H9 (cell line): Measurements from ENCODE around the gene ANKRD55. TPM values are rescaled to one million over a fixed set of nuclear protein-coding genes. Genes with fewer than 3 reads are reported as not detected.

ENCODE experiments used
- DNase-seq: peaks from one replicate; pipeline ENCODE4 v3.0.0-alpha.2; 2017
- H2AFZ ChIP-seq: one replicate; pipeline ENCODE4 v1.6.1; 2013; ENCODE audit warnings: mild to moderate bottlenecking, low read length, control low read depth, moderate library complexity
- H2AK5ac ChIP-seq: 2 replicates; pipeline ENCODE4 v1.6.1; 2013; ENCODE audit warnings: low read length, control low read depth, mixed read lengths; ENCODE audit not compliant: insufficient read length
- H2BK120ac ChIP-seq: one replicate; pipeline ENCODE4 v1.6.1; 2013; ENCODE audit warnings: low read depth, mild to moderate bottlenecking, low read length, control low read depth, inconsistent platforms; ENCODE audit not compliant: poor library complexity, severe bottlenecking
- H2BK12ac ChIP-seq: 2 replicates; pipeline ENCODE4 v1.6.1; 2013; ENCODE audit warnings: low read length, control low read depth, mixed read lengths, low read depth; ENCODE audit not compliant: insufficient read length
- H2BK15ac ChIP-seq: 2 replicates; pipeline ENCODE4 v1.6.1; 2013; ENCODE audit warnings: low read depth, low read length, control low read depth
- H2BK20ac ChIP-seq: one replicate; pipeline ENCODE4 v1.6.1; 2013; ENCODE audit warnings: low read depth, mild to moderate bottlenecking, low read length, control low read depth, inconsistent platforms; ENCODE audit not compliant: poor library complexity, severe bottlenecking
- H2BK5ac ChIP-seq: 2 replicates; pipeline ENCODE4 v1.6.1; 2013; ENCODE audit warnings: low read length, control low read depth, mixed read lengths; ENCODE audit not compliant: insufficient read length
- H3K14ac ChIP-seq: 2 replicates; pipeline ENCODE4 v1.6.1; 2013; ENCODE audit warnings: low read length, control low read depth; ENCODE audit not compliant: insufficient read depth
- H3K18ac ChIP-seq: 2 replicates; pipeline ENCODE4 v1.6.1; 2013; ENCODE audit warnings: low read depth, mild to moderate bottlenecking, mixed read lengths, low read length, control low read depth; ENCODE audit not compliant: insufficient read length
- H3K23ac ChIP-seq: 2 replicates; pipeline ENCODE4 v1.6.1; 2013; ENCODE audit warnings: low read length, control low read depth, mixed read lengths, low read depth; ENCODE audit not compliant: insufficient read length
- H3K23me2 ChIP-seq: 2 replicates; pipeline ENCODE4 v1.6.1; 2013; ENCODE audit warnings: low read depth, mild to moderate bottlenecking, mixed read lengths, low read length, control low read depth; ENCODE audit not compliant: insufficient read length, poor library complexity, severe bottlenecking
- H3K27ac ChIP-seq: 2 replicates; pipeline ENCODE4 v1.5.1; 2013; ENCODE audit warnings: low read length, control low read depth, mixed read lengths, low read depth; ENCODE audit not compliant: insufficient read length
- H3K27me3 ChIP-seq: 2 replicates; pipeline ENCODE4 v1.6.1; 2013; ENCODE audit warnings: low read length, control low read depth, inconsistent platforms; ENCODE audit not compliant: insufficient read depth
- H3K4ac ChIP-seq: 2 replicates; pipeline ENCODE4 v1.6.1; 2013; ENCODE audit warnings: low read depth, mild to moderate bottlenecking, control low read depth, inconsistent platforms, low read length, moderate library complexity
- H3K4me1 ChIP-seq: 2 replicates; pipeline ENCODE4 v1.6.1; 2013; ENCODE audit warnings: low read length, control low read depth, inconsistent platforms; ENCODE audit not compliant: insufficient read depth
- H3K4me2 ChIP-seq: 2 replicates; pipeline ENCODE4 v1.6.1; 2013; ENCODE audit warnings: low read length, control low read depth, mixed read lengths; ENCODE audit not compliant: insufficient read length, insufficient read depth
- H3K56ac ChIP-seq: 2 replicates; pipeline ENCODE4 v1.6.1; 2013; ENCODE audit warnings: low read depth, mild to moderate bottlenecking, mixed read lengths, low read length, control low read depth; ENCODE audit not compliant: insufficient read length
- H3K79me1 ChIP-seq: 2 replicates; pipeline ENCODE4 v1.6.1; 2013; ENCODE audit warnings: low read depth, mild to moderate bottlenecking, moderate library complexity, low read length, control low read depth, inconsistent platforms; ENCODE audit not compliant: insufficient read depth, poor library complexity, severe bottlenecking
- H3K79me2 ChIP-seq: 2 replicates; pipeline ENCODE4 v1.6.1; 2013; ENCODE audit warnings: low read length, control low read depth, inconsistent platforms; ENCODE audit not compliant: insufficient read depth
- H3K9ac ChIP-seq: 2 replicates; pipeline ENCODE4 v1.6.1; 2013; ENCODE audit warnings: low read length, control low read depth, mixed read lengths; ENCODE audit not compliant: insufficient read length; ENCODE audit errors: extremely low read depth
- H3K9me3 ChIP-seq: one replicate; pipeline ENCODE4 v1.6.1; 2013; ENCODE audit warnings: low read depth, low read length, inconsistent platforms; ENCODE audit not compliant: control insufficient read depth
- H3T11ph ChIP-seq: one replicate; pipeline ENCODE4 v1.6.1; 2013; ENCODE audit warnings: mild to moderate bottlenecking, low read length, control low read depth, inconsistent platforms
- H4K20me1 ChIP-seq: one replicate; pipeline ENCODE4 v1.6.1; 2013; ENCODE audit not compliant: control insufficient read depth, insufficient read length, insufficient read depth
- H4K5ac ChIP-seq: 2 replicates; pipeline ENCODE4 v1.6.1; 2013; ENCODE audit warnings: low read depth, mild to moderate bottlenecking, mixed read lengths, low read length, control low read depth; ENCODE audit not compliant: insufficient read length
- H4K8ac ChIP-seq: replicated peaks from 2 replicates; pipeline ENCODE4 v1.6.1; 2013; ENCODE audit warnings: low read length, control low read depth, mixed read lengths, low read depth; ENCODE audit not compliant: insufficient read length
- H4K91ac ChIP-seq: 2 replicates; pipeline ENCODE4 v1.6.1; 2013; ENCODE audit warnings: low read depth, mild to moderate bottlenecking, moderate library complexity, mixed read lengths, low read length, control low read depth; ENCODE audit not compliant: insufficient read length
- H3K27ac Mint-ChIP-seq, 3 experiments: 2 replicates in 2 of 3; 3 replicates in 1 of 3; pipeline ENCODE4 v1.8.0; 2020 to 2021; ENCODE audit warnings: mixed read lengths in 3 of 3, mild to moderate bottlenecking in 1 of 3, moderate library complexity in 1 of 3
- H3K27me3 Mint-ChIP-seq: 2 replicates; pipeline ENCODE4 v1.8.0; 2021; ENCODE audit warnings: low read depth, mild to moderate bottlenecking, moderate library complexity, mixed read lengths
- H3K36me3 Mint-ChIP-seq, 3 experiments: 2 replicates in 2 of 3; 3 replicates in 1 of 3; pipeline ENCODE4 v1.8.0; 2020 to 2021; ENCODE audit warnings: low read depth in 3 of 3, mixed read lengths in 3 of 3; ENCODE audit not compliant: insufficient read depth in 1 of 3
- H3K4me1 Mint-ChIP-seq, 2 experiments: 2 replicates each; pipeline ENCODE4 v1.8.0; 2020; ENCODE audit warnings: mixed read lengths in 2 of 2
- H3K4me3 Mint-ChIP-seq, 2 experiments: 2 replicates in 1 of 2; 3 replicates in 1 of 2; pipeline ENCODE4 v1.8.0; 2020 to 2021; ENCODE audit warnings: mild to moderate bottlenecking in 2 of 2, mixed read lengths in 2 of 2, moderate library complexity in 1 of 2
- H3K9me3 Mint-ChIP-seq, 2 experiments: 2 replicates in 1 of 2; 3 replicates in 1 of 2; pipeline ENCODE4 v1.8.0; 2020; ENCODE audit warnings: mild to moderate bottlenecking in 2 of 2, mixed read lengths in 2 of 2, moderate library complexity in 1 of 2
- WGBS: extraction: QIAGEN DNeasy Blood & Tissue Kit; methylation state at CpG from one replicate; pipeline ENCODE4 v1.1.7; 2013; ENCODE audit warnings: missing lambda C conversion rate, low lambda C conversion rate, mixed read lengths; ENCODE audit not compliant: insufficient read length; ENCODE audit errors: extremely low coverage; 5-methylcytosine and 5-hydroxymethylcytosine counted together
- total RNA-seq: library from RNA; stranded (reverse); gene quantifications from 2 replicates; pipeline ENCODE4 v1.2.1, GENCODE V29; 2021
- TF ChIP-seq, protein P1 (sequence below): fragments of 200-600 bp; sonication (generic); conservative IDR thresholded peaks from 3 replicates; pipeline ENCODE4 v1.8.0; 2021; ENCODE audit warnings: antibody characterized with exemption, mild to moderate bottlenecking

Gene ANKRD55
- total RNA-seq, 1 experiment from 2014 or later, result not detected

DNA sequence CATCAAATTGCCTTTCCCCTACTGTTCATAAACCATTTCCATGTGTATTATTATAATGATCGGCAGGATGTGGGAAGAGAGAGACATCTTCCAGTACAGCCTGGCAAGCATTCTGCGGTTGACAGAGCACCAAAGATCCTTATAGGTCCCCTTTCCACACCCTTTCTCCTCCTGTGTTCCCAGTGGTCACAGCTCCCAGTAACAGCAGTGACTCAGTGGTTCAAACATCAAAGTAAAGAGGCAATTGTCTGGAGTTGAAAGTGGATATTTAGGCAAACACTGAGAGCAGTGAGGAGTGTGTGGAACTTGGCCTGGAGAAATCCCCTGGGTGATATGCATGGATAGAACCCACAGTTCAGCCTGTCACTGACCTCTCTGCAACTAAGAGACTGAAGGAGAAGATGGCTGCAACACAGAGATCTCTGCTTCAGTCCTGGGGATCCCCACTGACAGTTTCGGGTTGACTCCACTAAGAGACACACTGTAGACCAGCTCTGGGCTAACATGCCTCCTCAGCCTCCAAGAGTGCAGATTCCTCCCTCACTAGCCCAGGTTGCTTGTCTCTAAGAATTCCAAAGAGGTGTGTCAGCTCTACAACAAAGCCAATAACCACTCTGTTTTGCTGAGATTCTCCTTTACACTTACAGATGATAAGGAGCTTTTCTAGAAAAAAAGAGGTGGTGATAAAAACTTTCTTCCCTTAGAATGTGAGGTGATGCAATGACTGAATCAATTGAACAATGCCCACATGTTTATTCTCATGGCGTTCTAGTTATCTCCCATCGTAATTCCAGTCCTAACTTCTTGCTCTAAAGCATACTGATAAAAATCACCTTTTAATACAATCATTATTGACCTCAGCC, 143.9 kb downstream of the ANKRD55 start:
- Histone ChIP-seq H4K91ac (no peak overlapping the region), H3K23me2 (no peaks in the 10 kb centered on the region), H3K27me3 (no peaks in the 10 kb centered on the region), H3T11ph (no peak overlapping the region), H3K4me2 (no peak overlapping the region), H3K27ac (no peak overlapping the region), H2BK12ac (no peak overlapping the region), H2AK5ac (no peak overlapping the region), H4K8ac (no peak overlapping the region), H2BK5ac (no peak overlapping the region), H3K23ac (no peak overlapping the region), H3K79me2 (no peaks in the 10 kb centered on the region), H2BK15ac (no peak overlapping the region), H3K4ac (no peak overlapping the region), H3K9ac (no peak overlapping the region), H3K79me1 (no peaks in the 10 kb centered on the region), H4K20me1 (no peaks in the 10 kb centered on the region), H2BK20ac (no peak overlapping the region), H3K56ac (no peak overlapping the region), H2AFZ (no peak overlapping the region), H3K14ac (no peak overlapping the region), H3K18ac (no peak overlapping the region), H2BK120ac (no peak overlapping the region), H3K9me3 (no peaks in the 10 kb centered on the region), H3K4me1 (no peaks in the 10 kb centered on the region; the same call in 1 of the 2 replicates), H4K5ac (no peak overlapping the region)
- Mint-ChIP-seq H3K27me3 (no peaks in the 10 kb centered on the region), H3K4me3 (no peak overlapping the region), H3K27ac (no peak overlapping the region), H3K4me1 (peaks cover 5% of the 10 kb centered on the region in 2 experiments), H3K9me3 (no peaks in the 10 kb centered on the region), H3K36me3 (no peaks in the 10 kb centered on the region; a peak in 2 of 7 replicates)
- TF ChIP-seq, protein P1, sequence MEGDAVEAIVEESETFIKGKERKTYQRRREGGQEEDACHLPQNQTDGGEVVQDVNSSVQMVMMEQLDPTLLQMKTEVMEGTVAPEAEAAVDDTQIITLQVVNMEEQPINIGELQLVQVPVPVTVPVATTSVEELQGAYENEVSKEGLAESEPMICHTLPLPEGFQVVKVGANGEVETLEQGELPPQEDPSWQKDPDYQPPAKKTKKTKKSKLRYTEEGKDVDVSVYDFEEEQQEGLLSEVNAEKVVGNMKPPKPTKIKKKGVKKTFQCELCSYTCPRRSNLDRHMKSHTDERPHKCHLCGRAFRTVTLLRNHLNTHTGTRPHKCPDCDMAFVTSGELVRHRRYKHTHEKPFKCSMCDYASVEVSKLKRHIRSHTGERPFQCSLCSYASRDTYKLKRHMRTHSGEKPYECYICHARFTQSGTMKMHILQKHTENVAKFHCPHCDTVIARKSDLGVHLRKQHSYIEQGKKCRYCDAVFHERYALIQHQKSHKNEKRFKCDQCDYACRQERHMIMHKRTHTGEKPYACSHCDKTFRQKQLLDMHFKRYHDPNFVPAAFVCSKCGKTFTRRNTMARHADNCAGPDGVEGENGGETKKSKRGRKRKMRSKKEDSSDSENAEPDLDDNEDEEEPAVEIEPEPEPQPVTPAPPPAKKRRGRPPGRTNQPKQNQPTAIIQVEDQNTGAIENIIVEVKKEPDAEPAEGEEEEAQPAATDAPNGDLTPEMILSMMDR, result no peak
- DNase-seq, result no peak
- WGBS, result no CpG with 5 or more reads among the region's 5 CpGs
